Daoy (cell line): ENCODE results near the gene SMPD3. TPM values are rescaled to one million over a fixed set of nuclear protein-coding genes. Genes with fewer than 3 reads are reported as not detected.
A peak's percentile ranks its signal among the peaks of the same experiment; 100 is the strongest.

Source experiments
- DNase-seq: peaks from one replicate; pipeline ENCODE4 v3.0.0-alpha.2; 2015; ENCODE audit warnings: low read depth
- total RNA-seq: library from RNA; depleted of rRNA; stranded (reverse); fragments of >200 nt; shearing (Covaris generic); gene quantifications from 2 replicates; pipeline ENCODE4 v1.2.3, GENCODE V29; 2014

The SMPD3 gene
- total RNA-seq, 1 experiment from 2014 or later: 0.17 TPM

DNA sequence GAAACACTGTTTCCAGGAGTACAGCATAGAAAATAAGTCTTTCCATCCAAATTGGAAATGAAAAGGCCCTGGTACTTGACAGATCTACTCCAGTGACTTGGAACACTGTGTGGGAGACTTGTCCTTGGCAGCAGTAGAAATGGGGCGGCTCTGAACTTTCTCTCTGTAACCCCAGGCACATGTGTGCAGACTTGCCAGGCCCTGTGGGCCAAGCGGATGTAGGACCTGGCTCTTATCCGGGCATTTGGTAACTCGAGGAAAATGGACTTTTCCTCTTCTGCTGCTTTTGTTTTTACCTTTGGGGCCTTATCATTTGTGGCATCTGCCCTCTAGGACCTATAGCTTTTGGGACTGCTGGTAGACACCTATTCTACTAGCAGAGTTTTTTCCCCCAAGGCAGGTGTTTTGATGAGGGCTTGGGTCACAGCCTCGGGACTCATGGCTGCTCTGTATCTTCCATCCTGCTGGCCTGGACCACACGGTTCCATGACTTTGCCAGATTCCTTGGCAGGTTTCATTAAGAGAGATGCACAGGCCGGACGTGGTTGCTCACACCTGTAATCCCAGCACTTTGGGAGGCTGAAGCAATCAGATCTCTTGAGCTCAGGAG lies 43.5 kb downstream of the SMPD3 start:
- DNase-seq: no peak

DNA sequence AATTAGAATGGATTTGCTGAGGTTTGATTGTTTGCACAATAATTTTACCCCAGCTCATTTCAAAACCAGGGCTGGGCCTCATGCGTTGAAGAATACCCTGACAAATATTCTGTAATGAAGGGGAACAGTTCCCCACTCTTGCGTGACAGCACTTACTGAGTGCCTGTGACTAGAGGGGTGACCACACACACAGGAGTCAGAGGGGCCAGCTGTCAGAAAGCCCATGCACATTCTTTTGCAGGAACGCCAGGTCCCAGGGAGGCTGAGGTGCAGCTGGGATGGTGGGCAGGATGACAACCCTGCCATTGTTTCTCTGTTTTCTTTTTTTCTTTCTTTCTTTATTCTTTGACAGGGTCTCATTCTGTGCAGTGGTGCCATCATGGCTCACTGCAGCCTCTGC lies 44.6 kb downstream of the SMPD3 start:
- no peak for DNase-seq

DNA sequence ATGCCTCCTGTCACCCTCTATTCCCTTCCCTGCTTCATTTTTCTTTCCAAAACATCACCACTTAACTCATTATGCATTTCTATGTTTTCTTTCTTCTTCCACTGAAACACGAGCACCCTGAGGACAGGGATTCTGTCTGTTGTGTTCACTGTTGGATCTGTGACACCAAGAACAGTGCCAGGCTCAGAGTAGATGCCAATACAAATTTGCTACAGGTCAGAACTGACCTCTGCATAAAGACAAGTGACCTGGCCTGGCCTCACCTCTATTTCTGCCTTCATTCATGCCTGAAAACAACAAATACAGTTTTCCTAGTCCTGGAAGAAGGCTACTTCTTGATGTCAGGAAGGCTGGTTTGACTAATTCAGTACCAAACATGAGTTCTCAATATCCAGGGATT lies 45.1 kb downstream of the SMPD3 start:
- no peak for DNase-seq

DNA sequence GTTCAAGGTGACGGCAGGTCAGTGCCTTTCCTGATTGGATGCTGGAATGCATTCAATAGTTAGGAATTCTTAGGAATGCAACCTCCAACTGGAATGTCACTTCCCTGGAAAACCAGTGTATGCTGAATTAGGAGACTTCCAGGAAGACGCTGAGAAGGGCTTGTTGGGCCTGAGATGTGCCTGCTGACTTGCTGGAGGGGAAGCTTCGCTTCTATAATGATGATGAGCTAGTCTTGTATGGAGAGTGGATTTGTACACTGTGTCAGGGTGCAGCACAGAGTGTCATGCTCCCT lies 45.6 kb downstream of the SMPD3 start:
- no peak for DNase-seq

DNA sequence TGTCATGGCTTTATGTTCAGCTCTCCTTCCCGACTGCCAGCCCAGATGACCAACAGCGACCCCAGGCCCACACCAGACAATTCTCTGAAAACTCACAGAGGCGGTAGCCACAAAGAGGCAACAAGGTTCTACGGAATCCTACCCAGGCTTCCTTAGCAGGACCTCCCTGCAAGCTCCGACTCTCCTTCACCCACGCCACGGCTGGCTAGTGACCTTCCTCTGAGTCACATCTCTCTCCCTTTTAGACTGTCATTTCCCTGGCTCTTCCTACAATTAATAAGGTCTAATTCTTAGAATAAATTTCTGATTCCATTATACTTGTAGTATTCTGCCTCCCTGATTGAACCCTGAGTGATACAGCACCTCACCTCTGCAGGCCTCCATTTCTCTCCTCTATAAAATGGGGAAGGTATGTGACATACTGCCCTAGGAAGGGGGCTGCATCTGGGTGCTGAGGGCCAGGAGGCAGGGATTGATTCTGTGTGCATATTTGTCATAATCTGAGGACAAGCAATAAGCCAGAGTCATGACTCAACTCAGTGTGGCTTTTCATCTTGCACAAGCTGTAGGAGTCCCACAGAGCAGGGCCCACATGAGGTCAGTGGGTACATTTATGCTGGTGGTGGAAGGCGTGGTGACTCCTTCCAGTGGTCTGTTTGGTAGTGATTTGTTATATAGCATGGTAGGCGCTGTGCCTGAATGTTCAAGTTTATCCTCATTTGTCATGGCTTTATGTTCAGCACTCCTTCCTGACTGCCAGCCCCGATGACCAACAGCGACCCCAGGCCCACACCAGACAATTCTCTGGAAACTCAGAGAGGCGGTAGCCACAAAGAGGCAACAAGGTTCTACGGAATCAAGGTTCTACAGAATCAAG lies 46.2 kb downstream of the SMPD3 start:
- DNase-seq: peak; percentile 42

DNA sequence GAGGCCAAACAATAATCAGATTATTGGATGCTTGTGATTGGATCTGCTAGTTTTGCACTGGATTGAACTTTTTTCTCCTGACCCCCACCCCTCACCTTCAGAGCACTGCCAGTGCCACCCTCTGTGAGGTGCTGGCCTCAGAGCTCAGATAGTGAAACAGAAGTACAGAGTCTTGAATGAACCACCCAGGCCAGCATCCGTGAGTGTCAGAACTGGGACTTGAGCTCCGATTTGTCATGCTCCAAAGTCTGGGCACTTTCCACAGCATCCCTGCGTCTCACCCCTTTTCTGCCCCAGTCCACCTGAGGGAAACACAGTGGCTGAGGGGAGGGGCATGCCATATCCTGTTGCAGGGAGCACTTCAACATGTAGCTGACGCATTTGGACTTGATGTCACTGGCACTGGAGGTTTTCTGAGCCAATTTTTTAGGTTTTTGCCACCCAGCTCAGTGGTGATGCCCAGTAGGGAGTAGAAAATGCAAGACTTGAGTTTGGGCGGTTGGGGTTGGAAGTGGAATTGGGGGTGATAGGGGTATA lies 47.3 kb downstream of the SMPD3 start:
- no peak for DNase-seq

DNA sequence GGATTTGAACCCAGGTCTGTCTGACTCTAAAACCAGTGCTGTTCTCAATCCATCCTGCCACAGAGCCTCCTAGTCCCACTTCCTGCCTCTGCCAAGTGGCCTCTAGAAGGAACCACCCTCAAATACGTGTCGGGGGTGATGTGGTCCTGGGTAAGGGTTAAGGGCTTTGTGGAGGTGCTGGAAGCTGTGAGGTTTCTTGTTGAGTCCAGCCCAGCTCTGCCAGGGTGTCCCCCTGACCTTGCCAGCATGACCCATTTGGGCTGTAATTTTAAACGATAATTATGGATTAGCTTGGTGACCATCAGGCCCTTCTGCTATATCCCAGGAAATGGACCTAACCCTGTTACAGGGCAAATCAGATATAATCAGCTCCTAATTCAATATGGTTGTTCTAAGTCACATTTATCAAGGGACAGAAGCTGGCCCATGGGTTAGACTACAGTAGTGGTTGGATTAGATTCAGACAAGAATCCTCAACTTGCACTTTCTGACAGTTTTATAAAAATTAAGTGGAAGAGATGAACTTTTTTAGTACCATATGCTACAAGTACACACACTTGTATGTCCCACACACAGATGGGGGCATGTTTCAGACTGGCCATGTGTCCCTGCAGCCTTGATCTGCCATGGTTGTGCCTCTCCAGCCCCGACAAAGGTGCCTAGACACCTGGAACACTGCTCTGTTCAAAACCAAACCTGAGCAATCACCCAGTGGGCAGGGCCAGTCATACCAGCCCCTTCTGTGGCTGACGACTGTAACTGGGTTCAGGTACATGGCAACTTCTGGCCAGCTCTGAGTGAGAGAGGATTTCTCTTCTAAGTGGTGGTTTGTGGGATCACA lies 48.0 kb downstream of the SMPD3 start:
- no peak for DNase-seq

DNA sequence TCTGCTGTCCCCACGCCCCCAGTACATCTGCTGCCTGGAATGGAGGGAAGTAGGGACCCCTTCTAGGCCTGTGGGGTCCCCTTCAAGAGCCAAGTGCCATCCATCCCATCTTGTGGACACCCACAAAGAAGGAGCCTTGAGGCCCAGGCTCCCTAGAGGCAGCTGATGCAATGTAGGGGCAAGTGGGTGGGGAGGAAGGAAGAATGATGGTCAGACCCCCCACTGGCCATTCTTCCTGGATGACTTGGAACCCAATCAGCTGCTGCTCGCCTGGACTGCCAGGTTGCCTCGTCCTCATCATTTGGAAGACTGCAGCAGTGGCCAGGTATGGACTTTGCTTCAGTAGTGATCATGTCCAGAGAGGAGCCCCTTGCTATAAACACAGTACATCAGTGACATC lies 48.9 kb downstream of the SMPD3 start:
- DNase-seq: peak; percentile 28

DNA sequence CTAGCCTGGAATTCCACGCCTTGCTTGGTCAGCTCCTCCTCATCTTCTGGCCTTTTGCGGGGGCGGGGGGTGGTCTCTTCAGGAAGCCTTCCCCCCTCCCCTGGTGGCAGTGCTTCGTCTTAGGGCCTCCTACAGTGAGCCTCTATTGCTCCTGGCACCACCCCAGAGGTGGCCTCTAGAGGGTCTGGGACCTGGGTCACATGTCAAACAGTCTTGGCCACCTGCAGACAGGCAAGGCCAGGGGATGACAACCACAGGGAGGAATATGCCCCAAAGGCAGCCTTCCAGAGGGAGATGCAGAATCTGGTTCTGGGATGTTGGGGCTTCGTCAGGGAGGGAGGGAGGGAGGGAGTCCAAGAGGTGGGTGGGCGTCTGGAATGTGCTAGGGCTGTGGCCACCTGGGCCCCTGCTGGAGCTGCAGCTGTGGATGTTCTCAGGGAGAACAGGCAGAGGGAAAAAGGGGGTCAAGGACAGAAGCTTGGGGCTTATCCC lies 50.6 kb downstream of the SMPD3 start:
- no peak for DNase-seq

DNA sequence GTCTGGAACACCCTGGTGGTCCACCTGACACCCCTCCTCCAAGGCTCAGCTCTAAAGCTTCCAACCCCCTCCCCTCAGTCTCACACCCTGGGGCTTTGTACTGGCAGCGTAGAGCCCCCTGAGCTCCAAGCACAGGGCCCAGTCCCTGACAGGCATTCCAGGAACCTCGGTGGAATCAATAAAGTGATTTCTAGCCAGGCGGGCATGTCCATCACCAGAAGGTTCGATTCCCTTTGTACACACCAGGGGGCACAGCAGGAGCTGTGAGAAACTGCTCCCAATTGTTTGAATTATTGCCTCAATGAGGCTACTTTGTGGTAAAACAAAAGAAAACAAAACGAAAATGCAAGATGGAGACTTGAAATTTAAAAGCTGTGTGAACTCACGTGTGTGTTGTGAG lies 51.8 kb downstream of the SMPD3 start:
- DNase-seq: peak; percentile 19

DNA sequence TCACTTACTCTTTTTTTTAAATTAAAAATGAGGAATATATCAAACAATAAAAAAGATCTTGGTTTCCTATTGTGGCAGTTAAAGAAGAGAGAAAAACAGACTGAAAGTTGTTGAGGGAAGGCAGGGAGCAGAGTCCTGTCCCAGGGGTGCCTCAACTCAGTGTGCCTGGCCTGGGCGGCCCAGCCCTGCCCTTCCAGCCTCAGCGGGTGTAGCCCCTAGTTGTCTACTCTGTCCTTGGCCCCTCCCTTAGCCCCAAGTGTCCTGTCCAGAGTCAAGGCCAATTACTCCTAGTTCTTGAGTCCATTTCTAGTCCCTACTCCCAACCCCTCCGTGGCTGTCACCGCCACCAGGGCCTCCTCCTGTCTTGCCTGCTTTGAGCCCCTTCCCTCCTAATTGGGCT lies 52.5 kb downstream of the SMPD3 start:
- DNase-seq: no peak

DNA sequence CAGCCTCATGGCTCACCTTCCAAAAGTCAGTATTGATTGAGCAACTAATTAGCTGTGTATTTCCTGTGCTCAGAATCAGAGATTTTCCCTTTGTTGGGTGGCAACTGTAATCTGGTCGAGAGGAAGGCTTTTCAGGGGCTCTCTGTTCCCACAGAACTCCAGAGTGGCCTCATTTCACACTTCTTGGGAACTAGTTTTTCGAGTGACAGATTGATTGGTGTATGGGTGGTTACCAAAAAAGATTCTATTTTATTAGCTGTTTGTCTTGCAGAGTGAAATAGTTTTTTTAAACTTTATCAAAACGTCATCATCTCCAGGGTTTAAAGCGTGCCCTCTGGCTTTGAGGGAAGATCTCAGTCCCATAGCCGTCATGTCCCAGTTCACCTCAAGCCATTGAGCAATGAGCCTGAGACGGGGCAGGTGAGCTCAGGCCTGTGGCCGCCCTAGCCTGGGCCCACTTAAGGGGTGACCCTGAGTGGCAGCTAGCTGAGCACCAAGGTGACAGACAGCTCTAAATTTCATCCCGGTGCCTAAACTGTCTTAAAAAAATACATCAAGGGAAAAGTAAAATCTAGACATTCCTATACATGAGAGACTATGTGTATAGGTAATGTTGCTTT lies 53.0 kb downstream of the SMPD3 start:
- no peak for DNase-seq

DNA sequence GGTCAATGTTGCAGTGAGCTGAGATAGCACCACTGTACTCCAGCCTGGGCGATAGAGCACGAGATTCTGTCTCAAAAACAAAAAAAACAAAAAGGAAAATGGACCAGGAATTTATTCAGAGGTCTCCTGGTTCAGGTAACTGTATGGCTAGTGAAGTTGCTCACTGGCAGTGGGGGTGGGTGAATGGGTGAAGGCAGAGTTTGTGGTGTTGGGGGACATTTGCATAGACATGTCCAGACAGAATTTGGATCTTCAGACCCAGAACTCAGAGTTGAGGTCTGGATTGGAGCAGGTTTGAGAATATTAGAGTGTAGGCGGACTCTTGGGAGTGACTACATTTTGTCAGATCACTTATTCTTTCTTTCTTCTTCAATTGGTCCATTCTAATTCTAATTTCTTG lies 55.0 kb downstream of the SMPD3 start:
- no peak for DNase-seq

DNA sequence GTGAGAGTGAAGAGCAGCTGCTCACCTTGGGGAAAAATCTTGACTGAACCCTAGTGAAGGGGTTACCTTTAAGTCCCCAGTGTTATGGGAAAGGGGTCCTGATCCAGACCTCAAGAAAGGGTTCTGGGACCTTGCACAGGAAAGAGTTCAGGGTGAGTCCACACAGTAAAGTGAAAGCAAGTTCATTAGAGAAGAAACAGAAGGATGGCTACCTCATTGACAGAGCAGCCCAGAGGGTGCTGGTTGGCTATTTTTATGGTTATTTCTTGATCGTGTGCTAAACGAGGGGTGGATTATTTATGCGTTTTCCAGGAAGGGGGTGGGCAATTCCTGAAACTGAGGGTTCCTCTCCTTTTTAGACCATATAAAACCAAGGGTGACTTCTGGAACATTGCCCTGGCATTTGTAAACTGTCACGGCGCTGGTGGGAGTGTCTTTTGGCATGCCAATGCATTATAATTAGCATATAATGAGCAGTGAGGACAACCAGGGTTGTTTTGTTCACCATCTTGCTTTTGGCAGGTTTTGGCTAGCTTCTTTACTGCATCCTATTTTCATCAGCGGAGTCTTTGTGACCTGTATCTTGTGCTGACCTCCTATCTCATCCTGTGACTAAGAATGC lies 58.4 kb downstream of the SMPD3 start:
- DNase-seq: no peak

DNA sequence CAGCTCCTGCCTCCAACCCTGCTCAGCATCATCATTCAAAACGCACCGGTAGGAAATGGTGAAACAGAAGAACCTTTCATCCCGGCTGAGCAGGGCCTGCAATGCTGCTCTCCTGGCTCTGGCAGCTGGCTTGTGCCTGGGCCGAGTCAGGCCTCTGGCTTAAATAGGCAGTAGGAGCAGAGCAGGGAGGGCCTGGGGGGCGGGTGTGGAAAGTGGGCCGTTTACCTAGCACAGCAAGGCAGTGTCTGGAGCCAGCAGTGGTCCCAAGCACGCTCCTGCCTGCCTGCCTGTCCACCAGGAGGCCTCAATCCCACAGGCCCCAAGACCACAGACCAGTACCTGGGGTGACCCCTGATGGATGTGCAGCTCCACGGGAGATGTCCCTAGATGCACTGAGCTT lies 59.3 kb downstream of the SMPD3 start:
- no peak for DNase-seq

DNA sequence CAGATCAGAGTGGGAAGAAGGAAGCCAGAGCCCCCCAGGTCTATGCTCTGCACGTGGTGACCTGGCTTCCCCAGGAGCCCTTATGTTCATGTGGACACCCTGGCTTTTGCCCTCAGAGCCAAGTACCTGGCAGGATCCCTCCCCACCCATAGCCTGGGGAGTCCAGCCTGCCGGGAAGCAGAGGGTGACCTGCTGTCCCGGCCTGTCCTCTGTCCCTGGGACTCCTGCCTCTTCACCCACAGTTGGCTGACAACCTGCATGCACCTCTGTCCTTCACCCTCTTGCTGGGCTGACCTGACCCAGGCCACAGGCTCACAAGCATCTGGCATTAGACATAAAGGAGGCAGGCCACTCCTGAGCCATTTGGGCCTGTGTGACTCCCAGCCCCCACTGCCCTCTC lies 60.2 kb downstream of the SMPD3 start:
- DNase-seq: no peak

DNA sequence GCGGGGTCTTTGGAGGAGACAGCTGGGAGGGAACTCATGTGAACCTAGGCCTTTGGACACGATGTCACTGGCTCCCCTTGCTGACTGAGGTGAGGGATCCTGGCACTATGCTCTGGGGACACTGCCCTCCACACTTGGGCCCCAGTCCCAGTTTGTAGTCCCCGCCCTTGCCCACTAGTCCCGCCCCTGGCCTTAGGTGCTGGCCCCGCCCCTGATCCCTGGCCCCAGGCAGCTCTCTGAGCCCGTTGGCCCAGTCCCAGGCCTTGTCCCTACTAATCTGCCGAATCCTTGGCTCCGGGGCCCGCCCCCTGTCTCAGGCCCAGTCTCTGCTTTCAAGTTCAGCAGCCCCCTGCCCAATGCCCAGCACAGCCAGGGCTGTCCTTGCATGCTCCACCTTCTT lies 61.0 kb downstream of the SMPD3 start:
- no peak for DNase-seq

DNA sequence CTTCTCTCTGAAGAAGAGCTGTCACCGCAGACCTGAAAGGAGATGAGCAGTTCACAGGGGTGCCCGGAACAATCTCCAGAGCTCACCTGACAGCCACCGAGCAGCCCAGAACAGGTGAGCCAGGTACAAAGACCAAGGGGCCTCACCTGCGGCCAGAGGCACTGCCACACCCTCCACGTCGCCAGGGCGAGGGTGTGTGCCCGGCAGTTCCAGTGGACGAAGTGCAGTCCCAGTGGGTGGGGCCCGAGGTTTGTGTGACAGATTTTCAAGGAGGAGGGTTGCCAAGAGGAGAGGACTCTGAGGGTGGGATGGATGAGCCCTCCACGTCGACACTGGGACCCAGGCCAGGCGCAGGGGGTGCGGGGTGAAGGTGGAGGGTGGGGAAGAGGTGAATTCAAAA lies 61.7 kb downstream of the SMPD3 start:
- DNase-seq: no peak

DNA sequence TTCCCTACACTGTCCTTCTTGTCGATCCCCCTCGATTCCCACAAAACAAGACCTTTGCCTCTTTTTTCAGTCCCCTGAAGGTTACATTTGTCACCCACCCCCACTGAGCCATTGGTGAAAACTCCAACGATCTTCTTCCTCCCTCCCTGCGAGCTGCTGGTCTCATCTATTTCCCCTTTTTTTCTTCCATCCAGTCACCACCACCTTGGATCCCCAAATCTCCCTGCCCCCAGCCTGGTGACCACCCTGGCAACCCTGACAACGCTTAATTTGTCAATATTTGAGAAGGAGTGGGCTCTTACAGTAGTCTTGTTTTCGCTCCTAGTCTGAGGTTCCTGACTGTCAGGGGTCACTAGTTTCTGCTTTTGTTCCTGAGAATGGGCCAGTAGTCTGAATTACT lies 62.9 kb downstream of the SMPD3 start:
- DNase-seq: no peak

DNA sequence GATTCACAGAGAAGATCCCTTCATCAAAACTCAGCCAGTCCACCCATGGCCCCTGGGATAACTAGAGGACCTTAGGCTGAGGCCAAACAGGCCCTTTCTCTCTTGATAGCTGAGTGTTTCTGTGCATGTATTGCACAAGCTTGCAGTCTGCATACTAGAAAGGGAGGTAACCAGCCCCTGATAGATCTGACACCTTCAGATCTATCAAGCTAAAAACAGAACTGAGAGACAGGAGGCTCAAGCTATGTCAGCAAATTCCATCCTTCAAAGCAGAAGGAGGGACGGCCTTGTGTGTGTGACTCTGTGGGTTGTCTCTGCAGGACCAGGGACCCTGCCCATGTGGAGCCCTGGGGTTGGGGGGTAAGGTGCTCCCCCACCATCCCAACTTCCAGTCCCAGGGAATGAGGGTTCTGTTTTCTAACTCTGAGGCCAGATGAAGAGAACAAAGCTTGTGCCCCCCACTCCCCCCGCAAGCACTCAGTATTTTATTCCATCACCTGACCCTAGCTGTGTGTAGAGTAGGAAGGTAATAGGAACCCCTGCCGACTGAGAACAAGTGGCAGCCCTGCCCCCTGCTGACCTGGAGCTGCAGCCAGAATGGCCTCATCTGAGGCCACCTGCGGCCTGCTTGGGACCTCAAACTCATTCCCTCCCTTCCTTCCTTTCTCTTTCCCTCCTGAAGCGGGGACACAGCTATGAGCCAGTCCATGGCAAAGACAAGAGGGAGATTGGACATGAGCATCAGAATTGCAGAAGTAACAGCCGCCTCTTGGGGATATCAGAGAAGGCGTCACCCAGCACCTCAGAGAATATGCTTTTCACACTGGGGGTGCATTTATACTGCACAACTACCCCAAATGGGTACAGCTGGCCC lies 63.8 kb downstream of the SMPD3 start:
- DNase-seq: no peak

DNA sequence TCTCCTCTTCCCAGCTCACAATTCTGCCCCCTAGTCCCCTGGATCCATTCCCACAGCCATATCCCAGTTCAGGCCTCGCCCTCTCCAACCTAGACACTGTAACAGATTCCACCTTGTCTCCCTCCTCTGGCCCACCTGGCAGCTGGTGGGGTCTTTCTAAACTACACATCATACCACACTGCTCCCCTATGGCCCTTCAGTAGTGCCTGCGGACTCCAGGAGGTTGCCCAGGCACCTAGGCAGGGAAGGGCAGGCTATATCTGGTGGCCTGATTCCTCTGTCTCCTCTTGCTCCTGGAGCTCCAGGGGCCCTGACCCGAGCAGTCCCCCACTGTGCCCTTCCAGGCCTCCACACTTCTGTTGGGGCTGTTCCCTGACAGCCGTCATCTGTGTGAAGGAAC lies 64.5 kb downstream of the SMPD3 start:
- no peak for DNase-seq
